ENCODE results near the gene KLHL29. TPM values are rescaled to one million over a fixed set of nuclear protein-coding genes. Genes with fewer than 3 reads are reported as not detected.

The KLHL29 gene
- total RNA-seq, 1 experiment from 2014 or later: 2.6 TPM

DNA sequence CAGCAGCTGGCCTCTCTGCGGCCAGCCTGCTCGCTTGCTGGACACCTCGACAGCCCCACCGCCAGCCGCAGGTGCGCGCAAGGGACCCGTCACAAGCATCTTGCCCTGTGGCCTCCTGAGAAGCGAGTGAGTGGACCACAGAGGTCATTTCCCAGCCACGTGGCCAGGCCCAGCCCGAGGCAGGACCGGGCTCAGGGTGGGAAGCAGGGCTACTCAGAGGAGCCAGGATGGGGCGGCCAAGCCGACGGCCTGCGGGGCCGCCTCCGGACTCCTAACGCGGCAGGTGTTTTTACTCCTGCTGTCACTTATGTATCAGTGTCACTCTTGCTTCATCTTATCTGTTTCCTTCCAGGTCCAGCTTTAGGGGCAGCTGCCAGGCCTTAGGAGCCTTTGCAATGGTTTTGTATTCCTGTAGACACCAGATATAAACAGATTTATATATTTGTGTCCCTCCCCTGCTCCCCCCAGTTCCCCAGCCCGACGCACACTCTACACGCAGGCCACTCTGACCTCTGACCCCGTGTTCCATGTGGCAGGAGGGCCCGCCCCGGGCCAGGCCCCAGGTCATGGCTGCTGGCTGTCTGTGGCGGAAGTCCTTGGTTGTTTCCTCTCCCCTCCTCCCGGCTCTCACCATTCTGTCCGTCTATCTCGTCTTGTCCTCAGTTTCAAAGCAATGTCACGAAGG, 305.6 kb downstream of the KLHL29 start:
- Histone ChIP-seq H3K4me1 (ENCODE audit: insufficient read depth, low read length) (no peaks in the 10 kb centered on the region), H3K36me3 (ENCODE audit: low read depth, low read length) (no peaks in the 10 kb centered on the region), H3F3A (ENCODE audit: low read length, unreplicated experiment) (no peaks in the 10 kb centered on the region), H3K4me2 (ENCODE audit: low read length) (no peak overlapping the region), H4K20me1 (ENCODE audit: low read length) (no peaks in the 10 kb centered on the region), H3K27ac (ENCODE audit: low read length) (no peak overlapping the region), H2AFZ (ENCODE audit: low read length) (no peak overlapping the region), H3K9me3 (ENCODE audit: low read length) (no peaks in the 10 kb centered on the region), H3K27me3 (ENCODE audit: low read length) (no peaks in the 10 kb centered on the region), H3K9me2 (replicated peaks; ENCODE audit: low read length) (no peaks in the 10 kb centered on the region), H3K79me2 (ENCODE audit: low read length) (no peaks in the 10 kb centered on the region), H3K9ac (ENCODE audit: low read length) (no peak overlapping the region), H3K4me3 (ENCODE audit: low read length) (no peak overlapping the region)
- ChIA-PET POLR2A (ENCODE audit: unreplicated experiment) (no interaction called here), CTCF (no interaction called here)
- ATAC-seq: no peak
- DNase-seq: no peak
- BruUV-seq (replicated peaks): no TSS peak
- intact Hi-C loops (cut with micrococcal nuclease): no loop called here
- TF ChIP-seq EZH2 (IDR thresholded peaks at IDR 0.05; ENCODE audit: low read length, unreplicated experiment): no peak
- no peak for TF ChIP-seq EZH2phosphoT487 (IDR thresholded peaks at IDR 0.05; ENCODE audit: borderline replicate concordance, low read length)
- TF ChIP-seq, protein P1, sequence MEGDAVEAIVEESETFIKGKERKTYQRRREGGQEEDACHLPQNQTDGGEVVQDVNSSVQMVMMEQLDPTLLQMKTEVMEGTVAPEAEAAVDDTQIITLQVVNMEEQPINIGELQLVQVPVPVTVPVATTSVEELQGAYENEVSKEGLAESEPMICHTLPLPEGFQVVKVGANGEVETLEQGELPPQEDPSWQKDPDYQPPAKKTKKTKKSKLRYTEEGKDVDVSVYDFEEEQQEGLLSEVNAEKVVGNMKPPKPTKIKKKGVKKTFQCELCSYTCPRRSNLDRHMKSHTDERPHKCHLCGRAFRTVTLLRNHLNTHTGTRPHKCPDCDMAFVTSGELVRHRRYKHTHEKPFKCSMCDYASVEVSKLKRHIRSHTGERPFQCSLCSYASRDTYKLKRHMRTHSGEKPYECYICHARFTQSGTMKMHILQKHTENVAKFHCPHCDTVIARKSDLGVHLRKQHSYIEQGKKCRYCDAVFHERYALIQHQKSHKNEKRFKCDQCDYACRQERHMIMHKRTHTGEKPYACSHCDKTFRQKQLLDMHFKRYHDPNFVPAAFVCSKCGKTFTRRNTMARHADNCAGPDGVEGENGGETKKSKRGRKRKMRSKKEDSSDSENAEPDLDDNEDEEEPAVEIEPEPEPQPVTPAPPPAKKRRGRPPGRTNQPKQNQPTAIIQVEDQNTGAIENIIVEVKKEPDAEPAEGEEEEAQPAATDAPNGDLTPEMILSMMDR (conservative IDR thresholded peaks at IDR 0.05; ENCODE audit: low read depth, low read length): no peak

DNA sequence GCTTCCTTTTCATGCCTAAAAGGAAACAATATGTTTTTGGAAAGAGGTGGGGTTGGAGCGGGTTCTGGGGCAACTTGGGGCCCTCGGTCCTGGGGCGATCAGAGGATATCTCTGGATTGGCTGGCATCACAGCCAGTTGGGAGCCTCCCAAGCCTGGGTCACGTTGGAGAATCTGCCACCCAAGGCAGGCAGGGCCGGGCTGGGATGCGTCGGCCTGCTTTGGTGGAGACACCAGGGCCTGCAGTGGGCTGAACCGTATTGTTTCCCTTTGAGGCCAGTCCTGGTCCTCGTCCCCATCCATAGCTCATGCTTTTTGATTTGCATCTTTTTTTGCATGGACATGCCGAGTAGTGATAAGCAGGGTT, 306.1 kb downstream of the KLHL29 start:
- no peak overlapping the region for H3K9ac ChIP-seq (ENCODE audit: low read length)
- no TSS peak for BruUV-seq (replicated peaks)
- no peak for ATAC-seq
- no peaks in the 10 kb centered on the region for H3K27me3 ChIP-seq (ENCODE audit: low read length)
- H3K27ac ChIP-seq (ENCODE audit: low read length): no peak overlapping the region
- H3K79me2 ChIP-seq (ENCODE audit: low read length): no peaks in the 10 kb centered on the region
- no peaks in the 10 kb centered on the region for H3K4me1 ChIP-seq (ENCODE audit: insufficient read depth, low read length)
- TF ChIP-seq, protein P1 (conservative IDR thresholded peaks at IDR 0.05; ENCODE audit: low read depth, low read length): no peak
- TF ChIP-seq EZH2phosphoT487 (IDR thresholded peaks at IDR 0.05; ENCODE audit: borderline replicate concordance, low read length): no peak
- TF ChIP-seq EZH2 (IDR thresholded peaks at IDR 0.05; ENCODE audit: low read length, unreplicated experiment): no peak
- no peaks in the 10 kb centered on the region for H4K20me1 ChIP-seq (ENCODE audit: low read length)
- no peaks in the 10 kb centered on the region for H3K36me3 ChIP-seq (ENCODE audit: low read depth, low read length)
- intact Hi-C loops (cut with micrococcal nuclease): no loop called here
- no peaks in the 10 kb centered on the region for H3F3A ChIP-seq (ENCODE audit: low read length, unreplicated experiment)
- no peak overlapping the region for H2AFZ ChIP-seq (ENCODE audit: low read length)
- no peak for DNase-seq
- CTCF ChIA-PET: no interaction called here
- H3K4me3 ChIP-seq (ENCODE audit: low read length): no peak overlapping the region
- no peaks in the 10 kb centered on the region for H3K9me3 ChIP-seq (ENCODE audit: low read length)
- H3K4me2 ChIP-seq (ENCODE audit: low read length): no peak overlapping the region
- H3K9me2 ChIP-seq (replicated peaks; ENCODE audit: low read length): no peaks in the 10 kb centered on the region
- POLR2A ChIA-PET (ENCODE audit: unreplicated experiment): no interaction called here

DNA sequence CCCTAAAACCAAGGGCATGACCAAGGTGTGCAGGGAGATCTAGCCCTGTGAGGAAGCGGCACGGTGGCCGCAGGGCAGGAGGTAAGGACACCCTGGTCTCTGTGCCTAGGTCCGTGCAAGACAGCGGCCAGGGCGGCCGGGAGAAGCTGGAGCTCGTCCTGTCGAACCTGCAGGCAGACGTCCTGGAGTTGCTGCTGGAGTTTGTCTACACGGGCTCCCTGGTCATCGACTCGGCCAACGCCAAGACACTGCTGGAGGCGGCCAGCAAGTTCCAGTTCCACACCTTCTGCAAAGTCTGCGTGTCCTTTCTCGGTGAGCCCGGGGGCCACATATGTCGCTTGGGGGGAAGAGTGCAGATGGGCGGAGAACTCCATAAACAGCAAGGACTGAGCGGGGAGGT, 306.6 kb downstream of the KLHL29 start:
- POLR2A ChIA-PET (ENCODE audit: unreplicated experiment): no interaction called here
- BruUV-seq (replicated peaks): no TSS peak

More for the DNA sequence above, 306.6 kb downstream of the KLHL29 start:
- Histone ChIP-seq H2AFZ (ENCODE audit: low read length) (no peak overlapping the region), H3K4me3 (ENCODE audit: low read length) (no peak overlapping the region), H4K20me1 (ENCODE audit: low read length) (no peaks in the 10 kb centered on the region), H3K27me3 (ENCODE audit: low read length) (no peaks in the 10 kb centered on the region), H3F3A (ENCODE audit: low read length, unreplicated experiment) (no peaks in the 10 kb centered on the region), H3K9me2 (replicated peaks; ENCODE audit: low read length) (no peaks in the 10 kb centered on the region), H3K9me3 (ENCODE audit: low read length) (no peaks in the 10 kb centered on the region), H3K9ac (ENCODE audit: low read length) (no peak overlapping the region), H3K79me2 (ENCODE audit: low read length) (no peaks in the 10 kb centered on the region), H3K4me1 (ENCODE audit: insufficient read depth, low read length) (no peaks in the 10 kb centered on the region), H3K27ac (ENCODE audit: low read length) (no peak overlapping the region), H3K4me2 (ENCODE audit: low read length) (no peak overlapping the region), H3K36me3 (ENCODE audit: low read depth, low read length) (no peaks in the 10 kb centered on the region)
- no peak for ATAC-seq
- intact Hi-C loops (cut with micrococcal nuclease): no loop called here
- TF ChIP-seq EZH2phosphoT487 (IDR thresholded peaks at IDR 0.05; ENCODE audit: borderline replicate concordance, low read length): no peak
- no peak for TF ChIP-seq EZH2 (IDR thresholded peaks at IDR 0.05; ENCODE audit: low read length, unreplicated experiment)
- TF ChIP-seq, protein P1 (conservative IDR thresholded peaks at IDR 0.05; ENCODE audit: low read depth, low read length): no peak
- DNase-seq: no peak
- CTCF ChIA-PET: no interaction called here
